K562 (cell line): ENCODE measurements around the gene SLCO3A1. TPM values are rescaled to one million over a fixed set of nuclear protein-coding genes. Genes with fewer than 3 reads are reported as not detected.

ENCODE experiments used
- ATAC-seq: fragments of 200-7000 bp; cut with Tn5 transposase; 3 replicates; pipeline ENCODE4 v1.9.1; 2020; ENCODE audit warnings: moderate library complexity
- BruUV-seq: library from RNA; stranded (reverse); fragments of 400-500 nt; replicated peaks from 2 replicates; lab custom pipeline; 2021; lab: Mats Ljungman, UMichigan
- CTCF ChIA-PET: fragments of 300-600 bp; formaldehyde crosslinking; extraction: SDS; loops from one replicate; lab custom pipeline; 2021; ENCODE audit warnings: low intra/inter-chr PET ratio; lab: Yijun Ruan, JAX
- POLR2A ChIA-PET: fragments of 300-600, 350-650 bp; sonication (Branson Sonifier 250); formaldehyde crosslinking; extraction: SDS; loops from one replicate; lab custom pipeline; 2021; ENCODE audit warnings: antibody characterized with exemption, inconsistent platforms; lab: Yijun Ruan, JAX
- DNase-seq, 4 experiments: peaks; one replicate each; pipeline versions ENCODE4 v3.0.0 to v3.0.0-alpha.2; 2011 to 2018; ENCODE audit warnings: low spot score in 3 of 4, mixed read lengths in 3 of 4; ENCODE audit errors: extremely low read depth in 1 of 4
- FAIRE-seq: peaks from 2 replicates; lab custom pipeline; 2011; peaks lifted over from hg19 to GRCh38; lab: Jason Lieb, UNC
- H2AFZ ChIP-seq: 2 replicates; pipeline ENCODE4 v1.6.0; 2011; ENCODE audit warnings: low read depth, low read length, control low read depth, inconsistent platforms
- H3K27ac ChIP-seq: fragments of 200-600 bp; 3 replicates; pipeline ENCODE4 v1.8.0; 2011; ENCODE audit warnings: low read depth, mild to moderate bottlenecking, control low read depth, inconsistent platforms, low read length, moderate library complexity, mixed read lengths; ENCODE audit errors: extremely low read depth
- H3K27me3 ChIP-seq, 2 experiments: fragments of 300-600 bp in 1 of 2; 2 replicates in 1 of 2; 3 replicates in 1 of 2; pipeline versions ENCODE4 v1.6.0 to v1.8.0; 2011; ENCODE audit warnings: inconsistent platforms in 2 of 2, low read length in 2 of 2, mild to moderate bottlenecking in 1 of 2, mixed read lengths in 1 of 2, moderate library complexity in 1 of 2; ENCODE audit not compliant: control insufficient read depth in 2 of 2, insufficient read depth in 2 of 2
- H3K36me3 ChIP-seq: fragments of 300-600 bp; 3 replicates; pipeline ENCODE4 v1.8.0; 2011; ENCODE audit warnings: mild to moderate bottlenecking, low read length, inconsistent platforms; ENCODE audit not compliant: control insufficient read depth, insufficient read depth
- H3K4me1 ChIP-seq, 2 experiments: fragments of 200-600 bp in 1 of 2; replicated peaks in 1 of 2; 2 replicates in 1 of 2; 3 replicates in 1 of 2; pipeline versions ENCODE4 v1.5.1 to v1.8.0; 2011; ENCODE audit warnings: inconsistent platforms in 2 of 2, low read length in 2 of 2, mild to moderate bottlenecking in 1 of 2, mixed read lengths in 1 of 2, moderate library complexity in 1 of 2; ENCODE audit not compliant: control insufficient read depth in 2 of 2, insufficient read depth in 2 of 2
- H3K4me2 ChIP-seq: 2 replicates; pipeline ENCODE4 v1.6.1; 2011; ENCODE audit warnings: low read length, control low read depth, inconsistent platforms, mixed read lengths; ENCODE audit not compliant: insufficient read depth
- H3K4me3 ChIP-seq: fragments of 200-600 bp; sonication (generic), shearing (Covaris generic); 2 replicates; pipeline ENCODE4 v1.5.1; 2016; ENCODE audit warnings: control low read depth, inconsistent platforms
- H3K79me2 ChIP-seq: fragments of 200-600 bp; 3 replicates; pipeline ENCODE4 v1.8.0; 2011; ENCODE audit warnings: low read length, inconsistent platforms; ENCODE audit not compliant: control insufficient read depth, insufficient read depth
- H3K9ac ChIP-seq, 2 experiments: 2 replicates each; pipeline versions ENCODE4 v1.6.0 to v1.6.1; 2011; ENCODE audit warnings: low read depth in 2 of 2, low read length in 2 of 2, control low read depth in 1 of 2, inconsistent platforms in 1 of 2, mild to moderate bottlenecking in 1 of 2, mixed read lengths in 1 of 2; ENCODE audit not compliant: insufficient read depth in 1 of 2
- H3K9me1 ChIP-seq: one replicate; pipeline ENCODE4 v1.6.0; 2011; ENCODE audit warnings: inconsistent platforms, mild to moderate bottlenecking, low read length, moderate library complexity; ENCODE audit not compliant: control insufficient read depth, insufficient read depth
- H3K9me3 ChIP-seq: replicated peaks from 2 replicates; pipeline ENCODE4 v1.5.1; 2011; ENCODE audit warnings: low read depth, low read length, inconsistent platforms; ENCODE audit not compliant: control insufficient read depth, insufficient read depth
- H4K20me1 ChIP-seq: replicated peaks from 2 replicates; pipeline ENCODE4 v1.6.1; 2011; ENCODE audit warnings: low read length, inconsistent platforms, mixed read lengths; ENCODE audit not compliant: control insufficient read depth, insufficient read depth
- CHD4 ChIP-seq: fragments of 200-600 bp; sonication (generic); IDR thresholded peaks from 3 replicates; pipeline ENCODE4 v1.6.1; 2012; ENCODE audit warnings: low read depth, mild to moderate bottlenecking, mixed read lengths, low read length, inconsistent platforms; ENCODE audit not compliant: insufficient read depth, insufficient replicate concordance, poor library complexity, severe bottlenecking
- EZH2 ChIP-seq: IDR thresholded peaks from 2 replicates; pipeline ENCODE4 v1.6.1; 2012; ENCODE audit warnings: low read depth, mild to moderate bottlenecking, inconsistent platforms, low read length, borderline replicate concordance
- FOXM1 ChIP-seq, 2 experiments: fragments of 450-650 bp in 1 of 2; sonication (generic) in 1 of 2; formaldehyde crosslinking in 1 of 2; IDR thresholded peaks; 2 replicates each; pipeline versions ENCODE4 v1.6.1 to v1.9.0; 2017 to 2022; ENCODE audit warnings: low read depth in 2 of 2, mild to moderate bottlenecking in 2 of 2, missing genetic modification reagents in 1 of 2, moderate library complexity in 1 of 2
- HDAC2 ChIP-seq: fragments of 450-650 bp; IDR thresholded peaks from 2 replicates; pipeline ENCODE4 v1.6.1; 2016; ENCODE audit warnings: mild to moderate bottlenecking
- HIVEP1 ChIP-seq: fragments of 250-450 bp; sonication (Bioruptor Pico); IDR thresholded peaks from 2 replicates; pipeline ENCODE4 v1.4.0; 2020; ENCODE audit warnings: mild to moderate bottlenecking
- ID3 ChIP-seq, 2 experiments: fragments of 250-450 bp in 1 of 2; fragments of 450-650 bp in 1 of 2; sonication (Bioruptor Pico) in 1 of 2; IDR thresholded peaks; 2 replicates each; pipeline versions ENCODE4 v1.6.1 to v1.8.0; 2016 to 2021; ENCODE audit warnings: mild to moderate bottlenecking in 2 of 2, moderate library complexity in 2 of 2, missing compliant biosample characterization in 1 of 2, missing genetic modification characterization in 1 of 2
- MEF2D ChIP-seq: conservative IDR thresholded peaks from 2 replicates; pipeline ENCODE4 v1.6.1; 2016; ENCODE audit warnings: low read depth, missing genetic modification characterization, missing compliant biosample characterization
- OTX1 ChIP-seq: fragments of 450-650 bp; formaldehyde crosslinking; IDR thresholded peaks from 2 replicates; pipeline ENCODE4 v1.4.0; 2022; ENCODE audit warnings: mild to moderate bottlenecking
- SAFB ChIP-seq: fragments of 200-400 bp; formaldehyde crosslinking; IDR thresholded peaks from 2 replicates; pipeline ENCODE4 v1.6.1; 2017; ENCODE audit warnings: low read depth, low read length, borderline replicate concordance
- SNIP1 ChIP-seq: fragments of 450-650 bp; IDR thresholded peaks from 2 replicates; pipeline ENCODE4 v1.7.1; 2017; ENCODE audit warnings: low read depth, mild to moderate bottlenecking
- TRIM25 ChIP-seq: fragments of 450-650 bp; IDR thresholded peaks from 2 replicates; pipeline ENCODE4 v1.7.0; 2016; ENCODE audit warnings: borderline replicate concordance
- ZNF354B ChIP-seq: fragments of 250-450 bp; sonication (Bioruptor Pico); IDR thresholded peaks from 2 replicates; pipeline ENCODE4 v1.4.0; 2020
- WGBS: fragments of 100-300 bp; shearing (Covaris generic); methylation state at CpG from one replicate; pipeline ENCODE4 v1.1.6; 2016; ENCODE audit warnings: low coverage, mixed read lengths; ENCODE audit not compliant: insufficient coverage; ENCODE audit errors: missing lambda C conversion rate; 5-methylcytosine and 5-hydroxymethylcytosine counted together
- in situ Hi-C: fragments of 300-500 bp; cut with MboI; formaldehyde crosslinking; loops from 4 replicates; pipeline ENCODE4 v1.15.0; 2018; ENCODE audit warnings: inconsistent platforms, mixed read lengths
- intact Hi-C: fragments of 100-400 bp; cut with micrococcal nuclease; formaldehyde crosslinking; loops from 2 replicates; pipeline ENCODE4 v1.14.2; 2022
- polyA plus RNA-seq, 8 experiments: library from polyadenylated mRNA; depleted of rRNA in 4 of 8; stranded (reverse) in 5 of 8; unstranded in 3 of 8; fragments of >200 nt; fragmentation: Nextera tagmentation in 2 of 8; fragmentation: Illumina TruSeq in 1 of 8; extraction: Ambion mirVana in 2 of 8; extraction: Trizol in 1 of 8; gene quantifications; 2 replicates each; pipeline versions ENCODE4 v1.2.1 to v1.2.3, GENCODE V29; 2011 to 2014; ENCODE audit warnings: inconsistent platforms in 1 of 8, missing spikeins in 1 of 8
- total RNA-seq, 7 experiments: library from RNA; depleted of rRNA in 6 of 7; stranded (reverse); fragments of >200 nt in 6 of 7; fragmentation: Illumina TruSeq in 2 of 7; extraction: Trizol in 2 of 7; gene quantifications; 2 replicates each; pipeline versions ENCODE4 v1.2.1 to v1.2.3, GENCODE V29; 2011 to 2021; ENCODE audit warnings: low replicate concordance in 1 of 7

The SLCO3A1 gene
- total and polyA plus RNA-seq, 9 of the 15 experiments (the other 6 are each of a cell fraction or from before 2014, with no cell fraction given), result 0.01 to 0.84 (median 0.06) TPM; not detected in 3

DNA sequence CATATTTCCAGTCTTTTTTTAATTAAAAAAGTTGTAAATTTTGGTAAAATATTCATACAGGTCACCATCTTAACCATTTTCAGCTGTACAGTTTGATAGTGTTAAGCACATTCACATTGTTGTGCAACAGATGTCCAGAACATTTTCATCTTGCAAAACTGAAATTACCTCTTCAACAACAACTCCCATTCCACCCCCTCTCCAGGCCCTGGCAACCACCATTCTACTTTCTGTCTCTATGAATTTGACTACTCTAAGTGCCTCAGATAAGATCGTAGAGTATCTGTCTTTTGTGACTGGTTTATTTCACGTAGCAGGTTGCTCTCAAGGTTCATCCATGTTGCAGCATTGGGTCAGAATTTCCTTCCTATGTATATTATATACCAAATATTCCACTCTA, 76.0 kb downstream of the SLCO3A1 start:
- H3K4me3 ChIP-seq, result no peak overlapping the region
- DNase-seq (no peak), ATAC-seq (no peak), FAIRE-seq (no peak)
- H3K9me3 ChIP-seq, result no peaks in the 10 kb centered on the region
- no peaks in the 10 kb centered on the region for H3K36me3 ChIP-seq
- H3K27ac ChIP-seq, result no peak overlapping the region
- no peaks in the 10 kb centered on the region; the same call in 1 of the 2 replicates for H4K20me1 ChIP-seq
- H2AFZ ChIP-seq, result no peak overlapping the region
- TF ChIP-seq CHD4 (no peak), ZNF354B (CRISPR knock-in tag) (no peak), SNIP1 (no peak), MEF2D (tag) (no peak)
- no TSS peak for BruUV-seq
- H3K4me2 ChIP-seq, result no peak overlapping the region
- in situ Hi-C loops (no loop called here), intact Hi-C loops (no loop called here)
- no peaks in the 10 kb centered on the region for H3K4me1 ChIP-seq
- H3K27me3 ChIP-seq, result peaks cover 0 to 5% of the 10 kb centered on the region in 2 experiments; a peak in 1 of 5 replicates
- WGBS, result 0% methylated on average over 2 of the region's 2 CpGs
- no peaks in the 10 kb centered on the region for H3K9me1 ChIP-seq
- CTCF ChIA-PET, result no interaction called here
- no peaks in the 10 kb centered on the region for H3K79me2 ChIP-seq
- H3K9ac ChIP-seq, result no peak overlapping the region
- POLR2A ChIA-PET, result no interaction called here

- no peaks in the 10 kb centered on the region for H3K9me3 ChIP-seq
- ATAC-seq (no peak), DNase-seq (no peak), FAIRE-seq (no peak)
- no peak overlapping the region for H3K27ac ChIP-seq
- ChIA-PET POLR2A (no interaction called here), CTCF (no interaction called here)
- H3K79me2 ChIP-seq, result no peaks in the 10 kb centered on the region
- H3K4me3 ChIP-seq, result no peak overlapping the region
- H3K9ac ChIP-seq, result no peak overlapping the region
- no peaks in the 10 kb centered on the region for H3K36me3 ChIP-seq
- no TSS peak for BruUV-seq
- no peaks in the 10 kb centered on the region; the same call in 1 of the 2 replicates for H4K20me1 ChIP-seq
- H3K27me3 ChIP-seq, result peaks cover 0 to 5% of the 10 kb centered on the region in 2 experiments; a peak in 1 of 5 replicates
- intact Hi-C loops (no loop called here), in situ Hi-C loops (no loop called here)
- H2AFZ ChIP-seq, result no peak overlapping the region
- TF ChIP-seq FOXM1 (IDR thresholded peaks at IDR 0.05; ENCODE audit: low read depth) (no peak), FOXM1 (CRISPR knock-in tag; IDR thresholded peaks at IDR 0.05; ENCODE audit: low read depth) (no peak), HIVEP1 (no peak), ID3 (CRISPR knock-in tag; IDR thresholded peaks at IDR 0.05) (no peak), ID3 (tag; IDR thresholded peaks at IDR 0.05) (no peak), OTX1 (CRISPR knock-in tag) (no peak), TRIM25 (no peak), EZH2 (no peak), SAFB (no peak), HDAC2 (no peak)
- 7% methylated on average over 2 of the region's 2 CpGs for WGBS
- H3K9me1 ChIP-seq, result no peaks in the 10 kb centered on the region
- no peak overlapping the region for H3K4me2 ChIP-seq
- no peaks in the 10 kb centered on the region for H3K4me1 ChIP-seq
Measured at GRCh38 chr15:91930092-91930491, 76.6 kb downstream of the SLCO3A1 start.
